Stimulated activated CD8-positive, alpha-beta memory T cell treated with anti-CD3 and anti-CD28 coated beads, Interleukin-12 subunit alpha, Interleukin-12 subunit beta, amount 100 ng/mL, for 4 hours (primary cell): Measurements from ENCODE around the gene PDE7B.
A peak's percentile ranks its signal among the peaks of the same experiment; 100 is the strongest.

Experiments used
- DNase-seq: peaks from one replicate; pipeline ENCODE4 v3.0.0-alpha.2; 2020; ENCODE audit warnings: low read depth

PDE7B gene

DNA sequence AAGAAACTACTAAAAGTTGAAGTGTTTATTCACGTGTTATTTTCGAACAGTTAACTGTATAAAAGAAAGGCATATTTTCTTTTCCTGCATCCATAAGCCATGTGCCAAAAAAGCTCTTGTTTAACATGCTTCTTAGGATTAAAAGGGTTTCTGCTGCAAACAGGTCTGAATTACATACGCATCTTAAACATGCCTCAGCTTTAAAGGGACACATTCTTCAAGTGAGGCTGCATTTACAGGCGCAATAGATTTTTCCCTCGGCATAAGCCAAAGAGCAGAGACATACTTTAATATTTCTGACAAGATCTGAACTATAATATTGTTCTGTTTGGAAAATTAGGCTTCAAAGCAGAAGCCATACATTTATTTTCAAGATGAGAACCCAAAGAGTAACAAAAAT is 39.4 kb downstream of the PDE7B start:
- no peak for DNase-seq

DNA sequence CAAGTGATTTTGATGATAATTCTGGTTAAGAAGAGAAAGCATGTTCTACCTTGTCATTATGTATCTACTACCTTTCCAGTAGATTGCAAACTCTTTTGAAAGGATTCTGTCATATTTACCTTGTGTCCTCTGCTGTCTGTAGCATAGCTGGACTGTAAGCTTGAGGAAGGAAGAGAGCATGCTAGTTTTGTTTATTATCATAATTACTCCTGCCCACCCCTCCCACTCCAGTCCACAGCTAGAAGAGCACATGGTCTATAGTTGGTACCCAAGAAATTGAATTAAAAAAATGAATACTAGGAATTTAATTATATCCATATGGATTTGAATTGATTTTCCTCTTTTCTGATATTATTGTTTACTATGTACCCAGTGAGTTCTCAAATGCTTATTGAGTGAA is 40.2 kb downstream of the PDE7B start:
- DNase-seq: no peak

DNA sequence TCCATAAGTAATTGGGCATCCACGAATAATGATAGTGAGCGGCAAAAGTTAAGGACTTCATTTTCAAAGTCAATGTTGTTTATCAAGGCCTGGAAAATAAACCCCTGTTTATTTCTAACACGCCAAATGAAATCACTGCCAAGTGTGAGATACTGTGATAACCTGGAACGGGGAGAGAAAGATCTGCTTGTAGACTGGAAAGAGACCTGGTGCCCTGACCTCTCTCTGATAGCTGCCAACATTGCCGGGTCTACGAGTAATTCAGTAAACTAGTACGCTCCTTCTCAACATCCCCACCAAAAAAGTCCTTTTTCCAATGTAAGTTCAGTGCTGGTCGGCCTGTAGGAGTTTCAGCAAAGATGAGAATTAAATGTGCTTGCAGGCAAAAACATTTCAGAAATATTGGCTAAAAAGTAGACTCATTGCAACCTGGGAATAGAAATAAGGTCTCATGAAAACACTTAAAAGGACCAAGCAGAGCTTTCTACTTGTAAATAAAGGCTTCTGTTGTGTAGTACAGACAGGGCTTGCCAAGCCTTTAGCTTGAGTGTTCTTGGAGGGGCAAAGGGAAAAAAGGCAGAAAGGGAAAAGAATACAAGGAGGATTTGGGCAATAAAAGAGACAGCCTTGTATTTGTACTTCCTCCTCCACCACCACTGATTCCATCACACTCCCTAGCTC is 43.9 kb downstream of the PDE7B start:
- no peak for DNase-seq

DNA sequence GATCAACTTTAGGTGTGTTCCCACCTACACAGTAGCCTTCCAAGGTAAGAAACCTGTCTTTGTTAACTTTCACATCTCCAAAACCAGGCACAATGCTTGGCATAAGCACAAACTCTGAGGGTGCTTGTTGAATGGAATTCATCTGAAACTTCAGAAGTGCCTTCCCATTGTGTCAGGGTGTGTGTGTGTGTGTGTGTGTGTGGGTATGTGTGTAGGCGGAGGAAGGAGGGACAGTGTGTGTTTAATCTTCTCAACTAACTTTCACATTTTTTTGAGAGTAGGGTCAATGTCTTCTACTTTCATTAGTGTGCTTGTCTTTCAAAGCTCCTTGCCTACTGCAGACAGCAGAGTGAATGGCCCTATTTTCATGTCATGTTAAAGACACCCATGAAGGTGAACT is 45.6 kb downstream of the PDE7B start:
- no peak for DNase-seq

DNA sequence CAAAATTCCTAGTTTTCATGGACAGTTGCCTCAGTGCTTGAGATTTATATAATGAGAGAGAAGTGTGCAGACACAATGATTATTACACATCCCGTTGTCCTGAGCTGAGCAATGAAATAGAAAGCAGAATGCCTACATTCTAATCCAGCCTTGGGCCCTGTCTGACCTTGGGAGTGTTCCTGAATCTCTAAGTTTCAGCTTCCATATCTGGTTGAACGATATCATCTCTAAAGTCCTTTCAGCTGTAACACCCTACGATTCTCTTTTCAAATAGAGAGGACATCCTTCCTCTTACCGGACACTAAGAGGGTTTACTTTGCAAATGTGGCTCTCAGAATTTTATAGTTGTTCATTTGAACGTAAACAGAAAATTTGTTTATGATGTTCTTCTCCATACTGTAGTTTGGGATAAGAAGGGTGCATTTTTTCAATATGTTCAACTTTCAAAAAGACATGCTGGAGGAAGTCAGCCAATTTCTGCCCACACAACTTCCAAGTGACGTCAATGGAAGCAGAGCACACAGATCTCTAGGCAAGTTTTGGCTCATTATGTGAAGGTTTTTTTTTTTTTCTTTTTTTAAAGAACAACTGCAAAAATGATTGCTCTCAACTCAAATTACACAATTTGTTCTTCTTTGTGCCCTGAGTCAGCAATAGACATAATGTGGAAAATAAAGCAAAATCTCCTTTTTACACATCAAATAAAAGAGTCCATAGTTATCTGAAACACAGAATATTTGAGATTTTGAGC is 50.4 kb downstream of the PDE7B start:
- no peak for DNase-seq

DNA sequence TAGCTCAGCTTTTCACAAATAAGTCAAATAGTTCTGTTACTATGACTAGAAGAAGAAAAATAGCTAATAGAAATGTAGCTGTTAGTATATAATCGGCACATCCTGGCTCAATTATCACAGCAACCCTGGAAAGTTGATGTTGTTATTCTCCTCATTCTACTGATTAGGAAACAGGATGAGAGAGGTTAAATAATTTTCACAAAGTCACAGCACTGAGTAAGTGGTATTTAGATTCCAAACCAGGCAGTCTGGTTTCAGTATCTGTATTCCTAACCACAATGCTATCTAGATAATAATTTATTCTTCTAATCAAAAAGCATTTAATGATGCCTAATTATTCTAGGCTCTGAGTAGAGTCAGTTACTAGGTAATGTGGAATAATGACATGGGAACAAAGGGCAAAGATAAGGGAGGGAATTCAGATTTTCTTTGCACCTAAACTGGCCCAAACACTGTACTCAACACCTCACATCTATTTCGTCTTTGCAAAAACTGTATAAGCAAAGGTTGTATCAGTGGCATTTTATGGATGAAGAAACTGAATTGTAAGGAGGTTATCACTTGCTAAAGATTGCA is 51.3 kb downstream of the PDE7B start:
- no peak for DNase-seq

DNA sequence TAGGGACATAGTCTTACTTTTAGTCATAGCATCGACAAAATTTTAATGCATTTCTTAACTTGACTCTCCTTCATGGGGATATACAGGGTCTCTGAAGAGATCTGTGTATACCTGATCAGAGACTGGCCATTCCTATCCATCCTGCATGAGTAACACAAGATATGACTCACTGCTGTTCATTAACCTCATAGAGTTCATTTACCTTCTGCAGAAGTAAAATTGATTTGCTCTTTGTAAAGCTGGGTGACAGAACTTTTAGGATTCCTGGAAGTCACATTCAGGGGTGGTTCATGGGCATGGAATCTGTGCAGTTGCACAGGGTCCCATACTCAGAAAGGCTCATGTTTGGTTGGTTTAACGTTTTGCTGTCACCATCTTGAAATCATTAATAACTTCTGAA is 53.2 kb downstream of the PDE7B start:
- DNase-seq: no peak

DNA sequence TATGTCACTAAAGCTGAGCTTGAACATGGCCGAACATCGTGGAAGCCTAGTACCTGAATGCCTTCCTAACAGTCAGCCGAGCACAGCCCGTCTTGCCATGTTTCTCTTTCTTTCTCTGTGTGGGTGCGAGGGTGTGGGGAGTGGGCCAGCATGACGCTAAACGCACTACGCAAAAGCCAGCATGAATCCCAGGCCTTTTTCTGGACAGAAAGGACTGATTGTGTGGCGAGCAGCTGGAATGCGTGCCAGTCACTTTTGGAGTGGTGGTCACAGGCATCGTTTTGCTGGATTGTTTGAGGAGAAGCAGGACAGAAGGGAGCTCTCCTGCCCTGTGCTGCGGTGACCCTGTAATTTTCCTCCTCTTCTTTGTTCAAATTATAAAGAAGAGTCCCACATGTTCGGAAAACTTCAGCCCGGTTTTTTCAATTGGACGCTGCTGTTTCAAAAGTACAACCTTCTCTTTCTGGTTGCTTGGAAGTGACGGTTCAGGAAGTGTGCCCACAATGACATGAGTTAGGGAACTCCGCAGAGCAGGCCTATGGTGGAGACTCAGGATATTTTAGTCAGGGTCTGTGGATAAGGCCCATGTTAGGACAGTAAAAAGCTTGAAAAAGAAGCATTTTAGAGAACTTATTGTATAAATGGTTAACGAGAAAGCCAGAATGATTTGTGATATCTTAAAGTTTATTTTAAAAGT is 54.3 kb downstream of the PDE7B start:
- DNase-seq: no peak

DNA sequence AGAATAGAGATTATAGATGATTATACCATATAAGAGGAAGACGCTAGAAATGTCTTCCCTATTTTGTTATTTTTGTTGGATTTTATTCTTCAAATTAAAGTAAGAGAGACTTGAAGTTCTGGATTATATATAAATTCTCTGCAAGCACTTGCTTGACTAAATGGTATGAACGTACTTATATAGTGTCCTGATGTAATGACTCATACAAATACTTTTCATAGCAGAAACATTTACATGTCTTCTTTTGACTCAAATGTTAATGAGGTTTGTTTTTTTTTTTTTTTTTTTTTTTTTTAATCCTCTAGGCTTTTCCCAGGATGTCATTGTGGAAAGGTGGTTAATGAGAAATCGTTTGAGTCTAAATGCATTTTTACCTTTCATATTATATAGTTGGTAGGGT is 55.0 kb downstream of the PDE7B start:
- no peak for DNase-seq

DNA sequence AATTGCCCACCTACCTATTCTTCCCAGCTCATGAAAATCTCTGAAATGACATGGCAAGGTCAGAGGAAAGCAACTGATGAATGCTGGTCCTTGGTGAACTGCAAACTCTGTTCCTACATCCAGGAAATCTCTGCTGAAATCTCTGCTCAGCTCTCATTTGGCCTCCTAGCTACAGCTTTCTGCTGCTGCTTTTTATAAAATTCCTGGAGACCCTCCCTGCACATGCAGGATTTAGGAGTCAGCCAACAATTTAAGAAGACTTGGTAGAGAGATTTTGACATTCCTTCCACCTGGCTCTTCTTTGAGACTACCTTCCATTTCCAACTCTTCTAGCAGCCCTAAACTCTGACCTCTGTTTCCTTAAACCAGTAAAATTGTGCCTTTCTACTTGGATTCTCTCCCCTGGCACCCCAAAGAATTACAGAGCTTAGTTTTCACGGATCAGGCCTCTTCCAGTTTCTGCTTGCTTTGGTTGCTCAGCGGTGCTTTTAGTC is 55.5 kb downstream of the PDE7B start:
- no peak for DNase-seq

DNA sequence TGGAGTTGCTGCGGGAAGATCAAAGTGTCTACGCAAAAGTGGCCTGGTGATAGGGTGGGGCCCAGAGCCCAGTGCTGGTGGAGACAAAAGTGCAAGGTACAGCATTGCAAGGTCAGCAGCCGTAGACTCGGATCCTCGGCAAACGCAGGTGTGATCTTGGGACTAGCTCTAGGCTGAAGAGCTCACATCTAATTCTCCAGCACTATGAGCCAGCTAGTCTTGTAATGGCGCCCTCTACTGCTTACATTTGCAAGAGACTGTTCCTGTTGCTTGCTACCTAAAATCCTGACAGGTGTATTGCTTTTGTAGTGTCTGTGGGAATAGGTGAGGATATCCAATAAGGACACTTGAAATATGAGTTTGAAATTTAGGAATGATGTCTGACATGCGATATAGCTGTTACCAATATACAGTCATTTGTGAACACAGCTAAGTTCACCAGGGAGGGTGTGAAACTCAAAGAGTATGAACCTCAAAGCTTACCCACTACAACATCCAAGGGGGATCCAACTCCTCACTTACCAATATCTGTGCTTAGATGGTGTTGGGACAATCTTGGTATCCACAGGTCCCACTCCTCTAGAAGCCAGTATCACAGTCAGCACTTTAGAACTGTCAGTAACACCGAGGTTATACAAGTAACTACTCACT is 58.4 kb downstream of the PDE7B start:
- DNase-seq: peak; percentile 1

DNA sequence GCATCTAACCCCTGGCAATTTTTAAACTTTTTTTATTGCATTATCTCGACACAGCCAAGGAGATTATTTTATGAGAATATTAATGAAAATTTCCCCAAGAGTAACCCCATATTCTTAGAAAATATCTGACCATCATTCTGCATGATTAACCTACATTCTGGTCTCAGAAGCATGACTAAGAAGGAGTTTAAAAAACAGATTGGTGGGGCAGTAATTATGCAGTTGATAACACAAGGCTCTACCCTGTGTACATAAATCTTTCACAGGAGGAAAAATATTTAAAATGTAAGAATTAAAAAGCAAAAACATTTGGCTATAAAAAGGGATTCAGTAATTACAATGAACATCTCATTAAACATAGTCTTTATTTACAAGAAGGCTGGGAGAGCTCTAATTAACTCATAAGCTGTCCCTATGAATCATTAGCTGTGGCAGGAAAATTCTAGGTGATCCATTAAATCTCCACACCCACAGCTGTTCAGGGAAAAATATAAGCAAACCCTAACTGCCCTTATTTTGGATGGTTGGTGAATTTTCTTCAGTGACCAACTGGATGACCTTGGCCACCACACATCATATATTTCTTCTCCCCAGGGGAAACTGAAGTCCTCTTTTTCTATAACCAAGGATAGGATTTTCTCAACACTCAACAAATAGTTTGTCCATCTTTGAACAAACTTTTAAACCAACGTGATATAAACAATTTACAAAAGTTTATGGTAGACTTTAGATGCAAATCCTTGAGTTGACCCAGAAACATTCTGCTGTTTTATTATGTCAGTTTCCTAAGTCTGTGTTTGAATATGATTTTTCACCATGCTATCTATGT is 59.5 kb downstream of the PDE7B start:
- DNase-seq: no peak

DNA sequence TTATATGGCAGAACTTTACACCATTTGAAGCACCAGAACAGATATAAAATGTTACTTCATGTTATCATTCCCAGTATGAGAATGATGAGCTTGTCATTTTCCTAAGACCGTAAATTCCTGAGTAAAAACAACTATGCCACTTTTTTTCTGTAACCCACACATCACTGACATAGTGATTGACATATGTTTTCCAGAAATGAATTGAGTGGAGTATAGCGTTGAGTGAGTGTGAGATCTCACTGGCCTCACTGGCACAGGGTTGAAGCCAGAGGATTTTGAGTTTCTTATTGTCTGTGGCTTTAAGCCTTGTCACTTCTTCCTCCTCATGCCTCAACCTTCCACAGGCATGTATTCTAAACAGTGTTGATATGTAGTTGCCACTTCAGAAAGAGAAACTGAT is 62.3 kb downstream of the PDE7B start:
- DNase-seq: no peak

DNA sequence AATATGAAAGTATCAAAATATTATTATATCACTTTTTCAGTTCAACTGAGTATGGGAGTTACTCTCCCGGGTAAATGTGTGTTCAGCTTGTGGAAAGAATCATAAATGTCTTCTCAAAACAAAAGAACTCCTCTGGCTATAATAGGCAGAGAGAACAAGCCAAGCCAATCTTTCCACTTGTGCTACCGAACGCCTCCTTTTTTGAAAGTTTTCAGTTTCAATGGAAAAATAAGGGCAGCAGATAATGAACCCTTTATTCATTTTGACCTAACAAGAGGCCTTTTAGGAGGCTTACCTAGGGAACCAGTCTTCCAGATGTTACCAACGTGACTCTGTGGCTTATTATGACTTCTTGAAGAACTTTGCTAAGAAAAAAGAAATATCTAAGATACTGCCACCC is 67.5 kb downstream of the PDE7B start:
- DNase-seq: no peak

DNA sequence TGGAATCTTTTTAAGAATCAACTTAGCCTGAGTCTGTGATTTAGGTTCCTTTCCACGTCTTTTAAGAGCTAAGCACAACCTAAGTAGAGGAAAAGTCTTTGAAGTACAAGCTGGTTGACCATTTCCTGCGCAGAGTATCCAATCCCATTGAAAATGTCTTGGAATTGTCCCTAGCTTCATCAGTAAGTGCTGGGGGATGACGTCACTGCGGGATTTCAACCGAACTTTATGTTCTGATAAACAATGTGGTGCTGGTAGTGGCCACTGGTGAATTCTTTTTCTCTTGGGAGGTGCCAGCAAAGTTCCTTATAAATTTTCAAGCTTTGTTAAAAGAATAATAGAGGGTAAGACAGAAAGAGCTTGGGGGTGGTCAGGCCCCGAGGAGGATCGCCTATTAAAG is 69.2 kb downstream of the PDE7B start:
- no peak for DNase-seq

DNA sequence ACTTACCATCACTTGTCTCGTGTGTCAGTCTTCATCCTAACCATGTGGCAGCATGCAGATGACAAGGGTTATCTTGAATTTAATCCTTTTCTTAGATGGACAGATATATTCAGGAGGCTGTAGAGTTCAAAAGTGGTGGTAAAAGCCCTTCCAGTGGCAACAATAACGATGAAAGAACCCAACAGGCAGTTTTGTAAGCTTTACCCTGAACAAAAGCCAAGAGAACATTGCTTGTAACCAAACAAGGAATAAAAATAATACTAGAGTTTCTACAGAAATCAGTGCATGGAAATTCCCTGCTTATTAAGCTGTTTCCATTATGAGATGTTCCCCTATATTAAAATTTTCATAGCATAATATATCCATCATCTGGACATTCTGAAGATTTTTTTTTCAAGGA is 69.7 kb downstream of the PDE7B start:
- DNase-seq: no peak

DNA sequence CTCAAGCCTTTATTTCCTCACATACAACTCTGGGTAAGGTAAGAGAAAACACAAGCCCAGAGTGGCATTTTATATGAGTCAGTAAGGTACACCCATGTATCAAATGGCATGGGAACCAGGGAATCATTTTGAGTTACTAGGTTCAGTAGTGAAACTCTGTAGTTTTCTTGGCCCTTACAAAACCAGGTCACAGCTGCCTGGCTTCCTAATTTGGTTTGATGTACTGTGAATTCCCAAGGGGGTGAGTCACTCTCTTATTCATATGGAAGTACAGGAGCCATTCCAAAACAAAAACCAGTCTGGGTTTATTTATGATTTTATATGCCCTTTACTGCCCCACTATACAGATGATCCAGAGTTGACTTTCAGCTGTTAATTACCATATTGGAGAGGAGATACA is 70.7 kb downstream of the PDE7B start:
- no peak for DNase-seq

DNA sequence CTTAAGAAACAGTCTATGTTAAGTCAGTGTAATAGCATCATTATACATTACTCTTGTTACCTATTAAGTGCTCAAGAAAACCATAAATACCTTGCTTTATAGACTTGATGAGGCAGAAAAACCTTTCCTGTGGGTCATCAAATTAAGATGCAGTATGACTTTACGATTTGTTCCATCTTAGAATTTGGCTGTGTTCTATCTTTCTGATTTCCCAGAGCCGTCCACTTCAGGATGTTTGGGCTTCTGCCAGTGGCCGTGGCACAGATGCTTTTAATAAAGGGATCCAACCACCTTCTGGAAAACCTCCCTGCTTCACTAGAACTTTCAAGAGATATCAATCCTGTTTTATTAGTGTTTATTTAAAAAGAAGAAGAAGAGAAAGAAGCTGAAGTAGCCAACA is 71.2 kb downstream of the PDE7B start:
- no peak for DNase-seq

DNA sequence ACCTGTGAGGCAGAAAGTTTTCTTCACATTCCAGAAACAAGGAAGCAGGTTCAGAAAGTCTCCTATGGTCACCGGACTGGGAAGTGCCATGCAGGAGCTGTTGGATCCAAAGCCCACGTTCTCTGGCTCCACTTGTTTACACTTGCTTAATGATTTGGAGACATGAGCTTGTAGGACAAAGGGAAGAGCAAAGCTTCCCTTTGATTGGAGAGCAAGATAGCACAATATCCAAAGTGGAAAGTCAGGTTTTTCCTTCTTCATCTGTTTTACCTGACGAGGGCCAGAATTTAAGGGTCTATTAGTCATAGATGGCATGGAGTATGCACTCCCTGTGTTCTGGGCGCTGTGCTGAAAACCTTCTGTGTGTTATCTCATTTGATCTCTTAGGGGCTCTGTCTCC is 81.2 kb downstream of the PDE7B start:
- no peak for DNase-seq

DNA sequence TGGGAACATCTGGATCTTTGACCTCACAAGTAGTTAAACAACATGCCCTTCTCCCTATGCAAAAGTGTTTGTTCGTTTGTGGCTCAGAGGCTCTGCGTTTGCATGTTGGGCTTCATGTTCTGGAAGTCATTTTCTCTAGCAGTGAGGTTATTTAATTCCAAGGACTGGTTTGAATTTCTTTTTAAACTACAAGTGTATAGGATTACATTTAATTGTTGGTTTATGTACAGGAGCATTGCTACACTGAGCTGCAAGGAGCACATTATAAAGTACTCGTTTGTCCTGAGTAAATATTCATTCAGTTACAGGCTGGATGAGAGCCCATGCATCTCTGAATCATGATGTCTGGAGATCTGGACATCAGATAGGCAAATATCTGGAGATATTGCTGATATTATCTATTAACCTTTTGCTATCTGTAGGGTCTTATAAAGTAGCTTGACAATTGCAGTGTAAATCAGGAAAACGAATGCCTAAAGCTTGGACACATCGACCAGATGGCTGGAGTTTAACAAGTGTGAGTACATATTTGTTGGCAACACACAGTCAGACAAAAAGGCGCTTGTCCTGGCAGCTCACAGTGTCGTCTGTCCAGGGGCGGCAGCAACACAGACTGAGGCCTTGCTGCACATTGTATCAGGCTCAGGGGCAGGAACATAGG is 84.6 kb downstream of the PDE7B start:
- no peak for DNase-seq

DNA sequence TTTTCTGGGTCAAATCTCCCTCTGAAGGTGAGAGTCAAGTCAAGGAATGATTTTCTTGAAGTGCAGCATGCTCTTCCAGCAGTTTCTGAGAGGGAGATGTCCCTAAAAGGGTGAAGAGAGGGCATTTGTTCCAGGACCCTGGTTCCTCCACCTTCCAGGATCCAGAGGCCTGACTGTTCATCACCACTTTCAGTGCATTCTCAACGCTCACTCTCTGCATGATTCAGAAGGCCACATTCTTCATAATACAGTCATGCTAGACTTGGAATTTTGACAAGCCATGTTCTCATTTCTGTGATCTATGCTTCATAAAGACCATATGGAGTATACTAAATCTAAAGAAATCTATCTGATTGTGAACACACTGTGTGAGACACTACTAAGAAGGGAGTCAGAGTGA is 85.1 kb downstream of the PDE7B start:
- no peak for DNase-seq
